Measurements from ENCODE around the gene RBM17. TPM values are rescaled to one million over a fixed set of nuclear protein-coding genes. Genes with fewer than 3 reads are reported as not detected.

Gene RBM17
- total and polyA plus RNA-seq, 2 of the 13 experiments (the other 11 are each of a cell fraction or from before 2014, with no cell fraction given), result 30.7 to 77.5 TPM

- TF ChIP-seq KIAA2018 (CRISPR knock-in tag; IDR thresholded peaks at IDR 0.05; ENCODE audit: borderline replicate concordance) (no peak), ZNF20 (CRISPR knock-in tag; IDR thresholded peaks at IDR 0.05) (no peak)
These were observed 53.8 kb downstream of the RBM17 start (continued) for GRCh38 chr10:6142644-6143043.

- Histone ChIP-seq H3K27me3 (ENCODE audit: control insufficient read depth in 1 of 2, insufficient read depth in 2 of 2, low read length in 2 of 2) (peaks cover 6 to 61% of the 10 kb centered on the region in 2 experiments; a peak in 4 of 5 replicates), H3K79me2 (ENCODE audit: insufficient read depth, low read length) (no peaks in the 10 kb centered on the region), H3K4me3 (replicated peaks in 1 of 3; ENCODE audit: insufficient read depth in 1 of 3, low read depth in 2 of 3, low read length in 3 of 3) (no peak overlapping the region), H4K20me1 (ENCODE audit: insufficient read depth, low read length) (no peaks in the 10 kb centered on the region; the same call in 1 of the 2 replicates), H3K36me3 (replicated peaks in 1 of 2; ENCODE audit: control insufficient read depth in 1 of 2, insufficient read depth in 2 of 2, low read length in 2 of 2) (no peaks in the 10 kb centered on the region), H3K9me3 (ENCODE audit: low read length) (no peaks in the 10 kb centered on the region), H3K9ac (ENCODE audit: insufficient read depth, low read depth, low read length) (no peak overlapping the region), H3K4me1 (ENCODE audit: insufficient read depth, low read length) (peaks cover 43% of the 10 kb centered on the region), H3K27ac (ENCODE audit: extremely low read length, insufficient read depth, low read length) (no peak overlapping the region), H3K4me2 (ENCODE audit: low read depth, low read length) (no peak overlapping the region), H2AFZ (ENCODE audit: low read length) (no peak overlapping the region)
- DNase-seq (ENCODE audit: low spot score) (no peak), ATAC-seq (no peak), FAIRE-seq (no peak)
- intact Hi-C loops (cut with micrococcal nuclease; ENCODE audit: unreplicated experiment) (loop anchor here (2.0 kb wide), 1 partner anchor 54 kb away; the partner anchor contains the start of gene RBM17), in situ Hi-C loops (cut with HindIII; ENCODE audit: extremely low pct_ligation_motif_present, low pct_unique_long_range_greater_than_20kb) (no loop called here)
- BruUV-seq (replicated peaks), result no TSS peak
- POLR2A ChIA-PET, result no interaction called here
- 55% methylated on average over 13 of the region's 13 CpGs for WGBS (ENCODE audit: low lambda C conversion rate)
- CTCF ChIA-PET (ENCODE audit: low intra/inter-chr PET ratio, low total read pairs), result no interaction called here
- TF ChIP-seq ATF7-NPFF (CRISPR knock-in tag; IDR thresholded peaks at IDR 0.05; ENCODE audit: low read depth), result no peak
- TF ChIP-seq GABPB1 (CRISPR knock-in tag; IDR thresholded peaks at IDR 0.05), result no peak
- no peak for TF ChIP-seq KLF12 (CRISPR knock-in tag; IDR thresholded peaks at IDR 0.05; ENCODE audit: borderline replicate concordance)
- no peak for TF ChIP-seq FOXA1 (IDR thresholded peaks at IDR 0.05)
- no peak for TF ChIP-seq FOXA1 (CRISPR knock-in tag; IDR thresholded peaks at IDR 0.05)
- no peak for TF ChIP-seq ZNF766 (CRISPR knock-in tag; IDR thresholded peaks at IDR 0.05; ENCODE audit: borderline replicate concordance)
- no peak for TF ChIP-seq TBX3 (IDR thresholded peaks at IDR 0.05; ENCODE audit: borderline replicate concordance)
- no peak for TF ChIP-seq ZFAT (CRISPR knock-in tag; conservative IDR thresholded peaks at IDR 0.05)
- TF ChIP-seq RARA (CRISPR knock-in tag; IDR thresholded peaks at IDR 0.05), result no peak
- no peak for TF ChIP-seq FOXO4 (CRISPR knock-in tag; conservative IDR thresholded peaks at IDR 0.05)
- TF ChIP-seq ZNF121 (CRISPR knock-in tag; IDR thresholded peaks at IDR 0.05), result no peak
- TF ChIP-seq RXRB (CRISPR knock-in tag; IDR thresholded peaks at IDR 0.05; ENCODE audit: borderline replicate concordance), result no peak
These were observed 54.3 kb downstream of the RBM17 start for GRCh38 chr10:6143181-6143580.

Measured in HepG2 (cell line).